NCI-H226 (cell line): ENCODE data around the gene EN2.

Experiments
- DNase-seq: peaks from one replicate; pipeline ENCODE4 v3.0.0-alpha.2; 2015

Gene EN2

GRCh38 chr7:155465761-155466141 lies 7.8 kb downstream of the EN2 start:
- no peak for DNase-seq

- DNase-seq: no peak
Observed at GRCh38 chr7:155466142-155466813, 8.3 kb downstream of the EN2 start.

GRCh38 chr7:155466814-155467733 lies 9.1 kb downstream of the EN2 start:
- no peak for DNase-seq

- no peak for DNase-seq
Observed at GRCh38 chr7:155467846-155468784, 10.2 kb downstream of the EN2 start.

- no peak for DNase-seq
Observed at GRCh38 chr7:155468785-155469148, 10.8 kb downstream of the EN2 start.

GRCh38 chr7:155469311-155470185 lies 11.6 kb downstream of the EN2 start:
- DNase-seq: no peak

- DNase-seq: no peak
Observed at GRCh38 chr7:155470186-155470487, 12.2 kb downstream of the EN2 start.

- no peak for DNase-seq
Observed at GRCh38 chr7:155470686-155471638, 13.0 kb downstream of the EN2 start.

- DNase-seq: no peak
Observed at GRCh38 chr7:155471718-155472117, 13.8 kb downstream of the EN2 start.

GRCh38 chr7:155477476-155477875 lies 19.5 kb downstream of the EN2 start:
- DNase-seq: no peak

GRCh38 chr7:155481764-155482163 lies 23.8 kb downstream of the EN2 start:
- no peak for DNase-seq

- no peak for DNase-seq
Observed at GRCh38 chr7:155482511-155483183, 24.7 kb downstream of the EN2 start.

- no peak for DNase-seq
Observed at GRCh38 chr7:155483245-155483644, 25.3 kb downstream of the EN2 start.

- DNase-seq: no peak
Observed at GRCh38 chr7:155483868-155484325, 26.0 kb downstream of the EN2 start.

GRCh38 chr7:155484483-155485399 lies 26.8 kb downstream of the EN2 start:
- no peak for DNase-seq

- DNase-seq: no peak
Observed at GRCh38 chr7:155486783-155487508, 29.0 kb downstream of the EN2 start.

- DNase-seq: no peak
Observed at GRCh38 chr7:155487509-155488482, 29.9 kb downstream of the EN2 start.
